Neural progenitor cell (in vitro differentiated cells): ENCODE results near the gene ASCC2.

Experiments used
- EZH2 ChIP-seq: fragments of 200-600 bp; sonication (generic); IDR thresholded peaks from 2 replicates; pipeline ENCODE4 v1.6.1; 2017; ENCODE audit warnings: antibody characterized with exemption, mild to moderate bottlenecking, moderate library complexity
- EZH2phosphoT487 ChIP-seq: fragments of 200-600 bp; sonication (generic); IDR thresholded peaks from 2 replicates; pipeline ENCODE4 v1.6.1; 2017; ENCODE audit warnings: antibody characterized with exemption
- TF ChIP-seq, protein P1 (sequence below): fragments of 200-600 bp; sonication (generic); IDR thresholded peaks from 2 replicates; pipeline ENCODE4 v1.5.1; 2017; ENCODE audit warnings: antibody characterized with exemption, mild to moderate bottlenecking

GRCh38 chr22:29810216-29810615 lies 27.9 kb downstream of the ASCC2 start:
- TF ChIP-seq, protein P1, sequence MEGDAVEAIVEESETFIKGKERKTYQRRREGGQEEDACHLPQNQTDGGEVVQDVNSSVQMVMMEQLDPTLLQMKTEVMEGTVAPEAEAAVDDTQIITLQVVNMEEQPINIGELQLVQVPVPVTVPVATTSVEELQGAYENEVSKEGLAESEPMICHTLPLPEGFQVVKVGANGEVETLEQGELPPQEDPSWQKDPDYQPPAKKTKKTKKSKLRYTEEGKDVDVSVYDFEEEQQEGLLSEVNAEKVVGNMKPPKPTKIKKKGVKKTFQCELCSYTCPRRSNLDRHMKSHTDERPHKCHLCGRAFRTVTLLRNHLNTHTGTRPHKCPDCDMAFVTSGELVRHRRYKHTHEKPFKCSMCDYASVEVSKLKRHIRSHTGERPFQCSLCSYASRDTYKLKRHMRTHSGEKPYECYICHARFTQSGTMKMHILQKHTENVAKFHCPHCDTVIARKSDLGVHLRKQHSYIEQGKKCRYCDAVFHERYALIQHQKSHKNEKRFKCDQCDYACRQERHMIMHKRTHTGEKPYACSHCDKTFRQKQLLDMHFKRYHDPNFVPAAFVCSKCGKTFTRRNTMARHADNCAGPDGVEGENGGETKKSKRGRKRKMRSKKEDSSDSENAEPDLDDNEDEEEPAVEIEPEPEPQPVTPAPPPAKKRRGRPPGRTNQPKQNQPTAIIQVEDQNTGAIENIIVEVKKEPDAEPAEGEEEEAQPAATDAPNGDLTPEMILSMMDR, result no peak
- no peak for TF ChIP-seq EZH2
- no peak for TF ChIP-seq EZH2phosphoT487
